HG03571 (cell line): Measurements from ENCODE around the gene GNAZ.
"Not testable (repeated sequence)": the region's sequence is repeated elsewhere in the genome, so short reads cannot be mapped to it uniquely, and the experiment has no call there.

Experiments
- ATAC-seq: cut with Tn5 transposase; IDR thresholded peaks from one replicate; pipeline ENCODE4 v1.9.1; 2021; ENCODE audit not compliant: unreplicated experiment

GNAZ gene

DNA sequence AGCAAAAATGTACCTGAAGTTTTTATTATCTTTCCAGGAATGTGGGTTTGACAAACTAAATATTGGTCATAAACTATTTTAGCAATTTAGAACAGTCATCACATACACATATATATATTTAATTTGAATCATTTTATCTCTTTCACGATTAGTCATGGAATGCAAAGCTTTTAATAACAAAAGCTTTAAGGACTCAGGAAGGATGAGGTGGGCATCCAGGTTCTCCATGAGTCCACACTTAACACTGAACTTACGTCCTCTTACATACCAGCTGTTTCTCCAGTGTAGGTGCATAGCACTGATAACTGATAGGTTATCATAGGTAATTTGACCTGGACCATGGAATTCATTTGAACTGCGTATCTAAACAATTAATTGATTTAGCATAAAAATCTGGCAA is 28.1 kb upstream of the GNAZ start:
- ATAC-seq, result no peak

DNA sequence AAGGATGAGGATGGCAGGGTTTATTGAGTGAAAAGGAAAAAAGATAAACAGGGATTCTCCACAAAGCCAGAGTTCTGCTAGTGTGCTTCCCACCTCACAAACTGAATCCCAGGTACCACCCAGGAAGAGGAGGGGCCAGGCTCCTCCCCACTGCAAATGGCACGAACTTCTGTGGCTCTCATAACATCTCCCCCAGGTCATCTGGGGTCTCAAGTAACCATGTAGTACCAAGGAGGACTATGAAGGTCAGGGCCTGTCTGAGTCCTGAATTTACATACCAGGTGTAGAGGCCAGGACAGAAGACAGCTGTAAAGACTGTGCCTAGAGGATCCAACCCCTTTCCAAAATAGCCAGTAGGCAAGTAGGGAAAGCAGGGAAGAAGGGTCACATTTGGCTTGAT is 25.7 kb upstream of the GNAZ start:
- ATAC-seq, result no peak

DNA sequence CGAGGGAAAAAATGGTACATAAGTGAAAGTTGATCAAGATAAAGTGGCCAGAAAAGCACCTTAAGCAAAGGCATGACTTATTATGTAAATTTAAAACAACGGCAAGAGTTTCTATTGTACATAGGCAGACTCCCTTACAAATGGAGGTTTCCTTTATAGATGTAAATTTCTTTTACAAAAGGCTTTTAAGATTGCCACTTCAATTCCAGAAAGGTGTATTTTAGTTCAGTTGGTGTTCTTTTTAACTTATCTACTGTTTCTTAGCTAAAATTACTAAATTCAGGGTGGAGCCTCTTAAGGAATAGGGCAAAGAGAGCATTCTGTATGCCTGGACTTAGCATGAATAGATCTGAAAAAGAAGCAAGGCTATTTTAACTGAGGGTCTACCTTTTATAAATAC is 24.9 kb upstream of the GNAZ start:
- no peak for ATAC-seq

DNA sequence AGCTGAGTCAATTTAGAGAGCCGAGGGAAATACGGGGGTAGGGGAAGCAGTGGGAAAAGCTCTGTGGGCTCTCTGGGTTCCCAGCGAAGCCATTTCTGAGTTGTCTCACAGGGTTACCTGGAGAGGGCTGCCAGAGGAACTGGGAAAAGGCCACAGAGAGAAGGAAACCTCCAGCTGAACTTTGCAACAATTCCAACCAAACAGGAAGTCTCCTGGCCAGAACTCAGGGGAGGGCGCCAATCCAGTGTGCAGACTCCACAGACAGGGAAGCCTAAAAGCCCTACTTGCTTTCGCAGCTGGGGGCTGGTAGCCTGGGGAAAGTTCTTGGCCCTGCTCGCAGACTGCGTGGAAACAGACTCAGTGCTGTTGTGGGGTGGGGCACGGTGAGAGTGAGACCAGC is 23.1 kb upstream of the GNAZ start:
- no peak for ATAC-seq

DNA sequence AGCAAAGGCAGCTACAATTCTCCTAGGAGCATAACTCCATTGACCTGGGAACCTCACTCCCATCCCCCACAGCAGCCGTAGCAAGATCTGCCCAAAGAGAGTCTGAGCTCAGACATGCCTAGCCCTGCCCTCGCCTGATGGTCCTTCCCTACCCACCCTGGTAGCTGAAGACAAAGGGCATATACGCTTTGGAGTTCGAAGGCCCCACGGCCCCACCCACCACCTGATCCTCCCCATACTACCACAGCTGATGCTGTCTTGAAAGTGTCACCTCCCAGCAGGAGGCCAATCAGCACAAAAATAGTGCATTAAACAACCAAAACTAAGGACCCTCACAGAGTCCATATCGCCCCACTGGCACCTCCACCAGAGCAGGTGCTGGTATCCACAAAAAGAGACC is 22.6 kb upstream of the GNAZ start:
- ATAC-seq, result no peak

DNA sequence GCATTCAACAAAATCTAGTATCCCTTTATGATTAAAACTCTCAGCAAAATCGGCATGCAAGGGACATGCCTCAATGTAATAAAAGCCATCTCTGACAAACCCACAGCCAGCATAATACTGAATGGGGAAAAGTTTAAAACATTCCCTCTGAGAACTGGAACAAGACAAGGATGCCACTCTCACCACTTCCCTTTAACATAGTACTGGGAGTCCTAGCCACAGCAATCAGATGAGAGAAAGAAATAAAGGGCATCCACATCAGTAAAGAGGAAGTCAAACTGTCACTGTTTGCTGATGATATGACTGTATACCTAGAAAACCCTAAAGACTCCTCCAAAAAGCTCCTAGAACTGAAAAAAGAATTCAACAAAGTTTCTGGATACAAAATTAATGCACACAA is 19.8 kb upstream of the GNAZ start:
- not testable (repeated sequence) for ATAC-seq

DNA sequence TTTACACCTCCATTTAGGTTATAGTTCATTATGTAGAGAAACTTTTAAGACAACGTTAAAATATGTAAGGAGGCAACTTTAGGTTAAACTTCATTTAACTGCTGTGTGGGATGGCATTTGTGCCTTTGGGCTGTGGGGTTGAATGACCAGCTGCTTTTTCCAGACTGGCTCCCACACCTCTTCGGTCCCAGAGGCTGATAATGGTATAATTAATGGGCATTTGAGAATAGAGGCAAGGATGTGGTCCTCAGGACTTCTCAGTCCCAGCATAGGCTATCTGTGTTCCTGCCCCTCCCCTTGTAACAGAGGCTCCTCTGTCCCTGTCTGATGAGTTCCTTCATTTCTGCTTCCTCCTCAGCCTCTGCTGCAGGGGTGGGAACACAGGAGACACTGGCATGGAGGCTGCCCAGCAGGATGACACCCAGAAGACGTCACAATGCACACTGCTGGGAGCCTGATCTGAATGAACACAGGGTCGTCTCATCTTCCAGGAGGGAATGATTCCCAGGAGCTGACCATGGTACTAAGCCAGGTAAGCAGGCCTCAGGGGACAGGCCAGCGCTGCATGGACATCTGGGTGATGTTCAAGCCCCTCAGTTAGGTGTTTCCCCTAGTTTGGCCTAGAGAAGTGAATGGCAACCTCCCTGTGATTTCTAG is 17.1 kb upstream of the GNAZ start:
- ATAC-seq, result no peak

DNA sequence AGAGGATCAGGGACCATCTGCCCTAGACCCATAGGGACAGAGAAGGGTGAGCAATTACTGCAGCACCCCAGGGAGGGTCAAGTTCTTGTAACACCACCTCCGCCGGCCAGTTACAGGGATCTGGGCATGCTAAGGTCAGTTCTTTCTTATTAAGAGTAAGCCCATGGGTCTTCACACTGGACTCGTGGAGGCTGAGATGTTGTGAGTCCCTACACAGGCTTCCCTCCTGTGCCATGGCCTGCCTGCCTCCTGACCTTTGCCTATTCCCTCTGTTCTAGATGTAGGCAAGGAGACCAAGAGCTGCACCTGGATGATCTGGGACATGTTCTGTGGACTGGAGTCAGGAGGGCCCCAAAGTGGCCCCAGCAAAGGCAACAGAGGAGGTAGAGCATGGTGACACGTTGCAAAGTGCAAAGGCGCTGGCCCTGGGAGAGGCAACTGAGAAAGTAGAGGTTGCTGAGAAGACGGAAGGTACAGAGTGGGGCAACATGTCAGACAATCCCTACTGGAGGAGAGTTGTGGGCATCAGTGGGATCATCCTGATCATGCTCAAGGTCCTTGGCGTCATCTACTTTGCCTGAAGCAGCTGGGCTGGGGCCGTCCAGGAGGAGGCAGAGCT is 16.3 kb upstream of the GNAZ start:
- no peak for ATAC-seq

DNA sequence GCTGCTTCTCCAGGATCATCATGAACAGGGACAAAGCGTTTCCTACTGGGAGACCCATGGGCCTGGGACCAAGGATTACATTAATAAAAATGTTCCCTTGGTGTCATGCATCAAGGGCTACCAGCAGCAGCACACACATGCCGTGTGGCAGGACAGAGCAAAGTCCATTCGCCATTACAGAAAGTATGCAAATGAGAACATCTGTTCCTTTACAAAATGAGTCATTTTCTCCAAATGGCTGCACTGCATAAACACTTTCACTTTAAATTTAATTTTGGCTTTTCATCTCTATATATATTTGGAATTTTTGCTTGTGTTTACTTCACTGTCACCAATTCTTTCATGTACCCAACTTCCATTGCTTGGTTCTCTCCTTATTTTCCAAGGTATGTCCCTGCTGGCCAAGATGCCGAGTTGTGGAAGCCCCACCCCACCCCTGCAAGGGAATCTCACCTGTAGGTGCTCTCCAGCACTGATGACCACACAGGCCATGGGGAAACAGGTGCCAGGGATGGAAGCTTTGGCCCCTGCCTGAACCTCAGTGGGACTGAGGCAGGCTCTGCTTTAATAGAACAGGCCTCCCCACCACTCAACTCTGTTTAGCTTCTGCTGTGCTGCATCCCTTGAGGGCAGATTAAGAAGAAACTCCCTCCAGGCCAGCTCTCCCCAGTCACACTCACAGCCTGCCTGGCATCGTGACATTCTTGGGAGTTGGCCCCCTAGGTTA is 15.6 kb upstream of the GNAZ start:
- no peak for ATAC-seq

DNA sequence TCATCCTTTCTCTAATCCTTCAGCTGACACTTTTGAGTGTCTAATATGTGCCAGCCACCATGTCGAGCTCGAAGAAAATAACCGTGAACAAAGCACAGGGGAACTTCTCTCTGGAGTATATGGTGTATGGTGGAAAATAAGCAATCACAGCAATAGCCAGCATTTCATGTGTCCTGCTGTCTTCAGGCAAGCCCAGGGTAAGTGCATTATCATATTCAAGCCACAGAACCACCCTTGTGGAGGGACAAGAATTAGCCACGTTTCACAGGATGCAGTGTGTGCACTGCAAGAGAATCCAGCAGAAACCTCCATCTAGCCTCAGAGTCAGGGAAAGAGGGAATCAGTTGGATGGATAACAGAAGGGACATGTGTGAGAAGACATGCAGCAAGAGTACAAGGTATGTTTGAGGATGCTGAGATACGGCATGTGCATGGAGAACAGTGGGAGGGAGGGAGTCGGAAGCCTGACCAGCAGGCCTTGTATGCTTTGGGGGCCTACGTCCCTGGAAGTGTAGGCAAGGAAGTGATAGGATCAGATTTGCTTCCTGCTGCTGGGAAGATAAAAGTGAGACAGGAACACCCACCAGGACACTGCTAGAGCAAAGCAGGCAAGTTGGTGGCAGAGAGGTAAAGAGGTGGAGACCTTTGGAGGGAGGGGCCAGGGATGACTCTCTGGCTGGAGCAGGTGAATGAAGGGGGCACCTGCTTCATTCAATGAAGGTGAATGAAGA is 14.7 kb upstream of the GNAZ start:
- ATAC-seq, result no peak

DNA sequence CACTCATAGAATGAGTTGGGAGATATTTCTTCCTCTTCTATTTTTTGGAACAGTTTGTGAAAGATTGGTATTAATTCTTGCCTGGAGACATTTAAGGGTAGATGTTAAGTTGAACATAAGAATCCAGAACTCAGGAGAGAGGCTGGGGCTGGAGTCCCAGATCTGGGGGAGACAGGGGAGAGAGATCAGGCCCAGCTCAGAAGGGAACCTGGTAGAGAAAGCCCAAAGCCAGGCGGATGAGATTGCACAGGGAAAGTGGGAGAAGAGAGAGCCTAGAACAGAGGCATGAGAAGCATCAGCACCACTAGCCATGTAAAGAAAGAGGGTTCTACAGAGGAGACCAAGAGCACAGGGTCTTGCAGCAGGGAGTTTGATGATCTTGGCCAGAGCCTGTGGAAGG is 13.0 kb upstream of the GNAZ start:
- ATAC-seq, result no peak

DNA sequence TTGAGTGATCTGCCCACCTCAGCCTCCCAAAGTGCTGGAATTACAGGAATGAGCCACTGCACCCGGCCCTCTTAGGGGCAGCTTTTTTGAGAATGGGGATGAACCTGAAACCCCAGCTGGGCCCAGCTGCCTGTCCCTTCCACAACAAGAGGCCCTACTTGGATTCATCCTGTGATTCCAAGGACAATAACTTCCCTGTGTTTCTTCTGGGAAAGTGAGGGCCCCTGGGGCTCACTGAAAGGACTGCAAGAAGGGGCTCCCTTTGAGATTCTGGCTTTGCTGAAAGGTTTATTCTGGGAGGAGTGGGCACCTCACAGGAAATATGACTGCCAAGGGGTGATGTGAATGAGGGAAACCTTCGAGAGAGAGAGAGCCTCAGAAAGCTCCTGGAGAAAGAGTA is 12.3 kb upstream of the GNAZ start:
- no peak for ATAC-seq

DNA sequence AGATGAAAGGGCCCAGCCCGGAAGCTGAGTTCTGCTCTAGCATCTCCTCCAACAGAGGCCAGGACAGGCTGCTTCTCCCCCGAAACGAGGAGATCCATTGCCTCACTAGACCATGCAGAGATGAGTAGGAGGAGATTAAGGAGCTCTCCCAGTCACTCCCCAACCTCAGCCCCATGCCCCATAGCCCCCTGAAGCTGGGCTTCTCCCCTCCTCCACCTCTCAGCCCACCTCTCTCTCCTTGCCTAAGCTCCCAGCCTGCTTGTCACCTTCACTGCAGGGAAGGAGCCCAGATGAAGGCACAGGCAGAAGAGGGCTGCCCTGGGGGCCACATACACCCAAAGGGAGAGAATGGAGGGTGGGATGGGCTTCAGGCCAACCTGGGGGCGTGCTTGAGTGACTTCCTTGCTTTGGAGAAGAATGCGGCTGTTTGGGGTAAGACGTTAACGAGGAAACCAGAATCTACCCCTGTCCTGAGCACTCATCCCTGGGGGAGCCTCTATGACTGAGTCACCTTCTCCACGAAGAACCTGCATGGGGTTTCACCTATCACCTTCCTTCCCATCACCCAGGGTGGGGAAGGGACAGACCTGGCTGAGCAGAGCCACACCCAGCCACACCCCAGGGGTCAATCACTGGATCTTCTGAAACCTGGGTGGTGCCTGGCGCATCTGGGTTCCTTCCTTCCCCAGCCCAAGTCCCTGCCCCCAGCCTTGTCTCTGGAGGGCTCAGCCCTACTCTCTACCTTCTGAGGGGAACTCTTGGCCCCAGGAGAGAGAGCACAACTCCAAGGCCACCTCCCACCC is 11.6 kb upstream of the GNAZ start:
- ATAC-seq, result no peak

DNA sequence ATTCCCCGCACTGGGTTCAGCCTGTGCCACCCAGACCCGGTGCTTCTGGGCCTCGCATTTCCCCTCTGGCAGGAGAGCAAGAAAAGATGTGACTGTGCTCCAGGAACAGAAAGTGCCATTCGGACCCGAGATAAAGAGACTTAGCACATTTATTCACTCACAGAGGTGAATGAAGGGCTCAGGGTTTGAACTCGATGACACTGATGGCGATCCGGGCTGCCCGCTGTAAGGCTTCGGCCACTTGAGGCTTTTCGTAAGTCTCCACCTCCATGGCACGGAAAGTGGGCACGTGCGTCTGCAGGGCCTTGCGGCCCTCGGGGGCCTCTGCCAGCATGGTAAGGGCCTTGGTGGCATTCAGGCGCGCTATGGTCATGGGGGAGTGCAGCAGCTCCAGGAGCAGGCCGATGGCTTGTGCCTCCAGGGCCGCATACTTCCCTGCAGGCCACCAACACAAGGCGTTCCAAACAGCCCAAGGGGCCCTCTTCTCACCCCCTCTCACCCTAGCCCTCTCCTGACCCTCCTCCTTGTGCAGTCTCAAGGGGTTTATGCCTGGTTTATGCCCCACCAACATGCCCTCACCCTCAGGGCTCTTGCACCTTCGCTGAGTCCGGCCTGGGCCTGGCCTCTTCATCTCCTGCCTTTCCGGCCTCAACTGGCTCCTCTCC is 10.9 kb upstream of the GNAZ start:
- ATAC-seq, result no peak

DNA sequence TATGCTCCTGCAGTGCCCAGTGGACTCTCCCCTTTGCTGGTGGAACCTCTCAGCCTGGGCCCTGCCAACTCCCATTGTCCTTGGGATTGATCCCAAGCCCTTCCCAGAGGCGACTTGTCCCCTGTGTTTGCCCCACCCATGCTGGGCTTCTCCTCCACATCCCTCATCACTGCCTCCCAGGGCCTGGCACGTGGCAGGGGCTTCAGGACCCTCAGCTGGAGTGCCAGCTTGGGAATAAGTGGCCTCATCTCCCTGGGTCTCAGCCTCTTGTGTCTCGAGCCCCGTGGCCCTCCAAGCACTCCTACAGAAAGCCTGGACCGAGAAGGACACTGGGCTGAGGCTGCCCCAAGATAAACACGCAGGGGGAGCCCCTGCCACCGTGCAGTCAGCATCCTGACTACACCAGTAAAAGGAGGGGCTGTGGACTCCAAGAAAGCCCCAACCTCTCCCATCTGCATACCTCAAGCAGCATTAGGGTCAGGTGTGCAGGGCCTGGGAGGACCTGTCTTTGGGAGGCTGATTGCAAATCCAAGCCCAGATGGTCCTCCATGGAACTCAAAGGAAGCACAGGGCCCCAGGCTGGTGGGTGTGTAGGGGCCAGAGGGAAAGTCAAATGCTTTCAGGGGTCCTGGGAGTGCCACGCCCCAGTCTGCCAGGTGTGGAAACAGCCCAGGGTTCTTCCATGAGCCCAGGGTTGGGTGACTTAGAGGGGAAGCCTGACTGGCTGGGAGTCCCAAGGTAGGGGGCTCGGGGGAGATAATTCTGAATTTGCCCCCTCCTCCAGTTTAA is 9.5 kb upstream of the GNAZ start:
- ATAC-seq, result no peak

DNA sequence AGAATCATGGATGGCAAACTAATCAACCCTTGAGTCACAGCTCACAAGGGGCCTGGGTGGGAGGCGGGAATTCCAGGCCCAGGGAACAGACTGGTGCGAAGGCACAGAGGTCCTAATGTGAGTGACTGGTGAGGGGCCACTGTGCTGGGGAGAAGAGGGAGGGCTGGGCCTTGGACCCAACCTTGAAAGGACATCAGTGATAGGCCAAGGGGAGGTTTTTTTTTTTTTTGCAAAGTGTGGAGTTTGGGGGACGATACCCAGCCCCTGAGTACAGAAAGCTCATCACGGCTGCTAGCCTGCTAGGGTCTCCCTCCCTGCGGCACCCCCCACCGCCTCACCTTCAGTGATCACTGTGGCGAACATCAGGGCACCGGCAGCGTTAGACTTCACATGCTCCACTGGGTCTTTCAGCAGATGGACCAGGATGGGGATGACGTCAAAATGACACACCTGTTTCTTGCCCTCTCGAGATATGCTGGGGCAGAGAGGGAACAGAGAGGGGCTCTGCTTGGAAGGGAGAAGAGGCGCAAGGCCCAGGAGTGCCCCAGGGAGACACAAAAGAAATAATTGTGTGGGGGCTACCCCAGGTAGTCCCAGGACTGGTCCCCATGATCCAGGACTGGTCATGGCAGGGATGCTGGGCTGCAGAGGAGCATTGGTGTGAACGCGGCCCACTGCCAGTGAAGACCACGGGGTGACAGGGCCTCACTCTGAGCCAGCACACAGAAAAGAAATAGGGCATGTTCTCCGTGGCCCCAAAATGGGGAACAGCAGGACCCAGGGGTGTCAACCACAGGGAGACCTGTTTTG is 8.6 kb upstream of the GNAZ start:
- ATAC-seq, result no peak

DNA sequence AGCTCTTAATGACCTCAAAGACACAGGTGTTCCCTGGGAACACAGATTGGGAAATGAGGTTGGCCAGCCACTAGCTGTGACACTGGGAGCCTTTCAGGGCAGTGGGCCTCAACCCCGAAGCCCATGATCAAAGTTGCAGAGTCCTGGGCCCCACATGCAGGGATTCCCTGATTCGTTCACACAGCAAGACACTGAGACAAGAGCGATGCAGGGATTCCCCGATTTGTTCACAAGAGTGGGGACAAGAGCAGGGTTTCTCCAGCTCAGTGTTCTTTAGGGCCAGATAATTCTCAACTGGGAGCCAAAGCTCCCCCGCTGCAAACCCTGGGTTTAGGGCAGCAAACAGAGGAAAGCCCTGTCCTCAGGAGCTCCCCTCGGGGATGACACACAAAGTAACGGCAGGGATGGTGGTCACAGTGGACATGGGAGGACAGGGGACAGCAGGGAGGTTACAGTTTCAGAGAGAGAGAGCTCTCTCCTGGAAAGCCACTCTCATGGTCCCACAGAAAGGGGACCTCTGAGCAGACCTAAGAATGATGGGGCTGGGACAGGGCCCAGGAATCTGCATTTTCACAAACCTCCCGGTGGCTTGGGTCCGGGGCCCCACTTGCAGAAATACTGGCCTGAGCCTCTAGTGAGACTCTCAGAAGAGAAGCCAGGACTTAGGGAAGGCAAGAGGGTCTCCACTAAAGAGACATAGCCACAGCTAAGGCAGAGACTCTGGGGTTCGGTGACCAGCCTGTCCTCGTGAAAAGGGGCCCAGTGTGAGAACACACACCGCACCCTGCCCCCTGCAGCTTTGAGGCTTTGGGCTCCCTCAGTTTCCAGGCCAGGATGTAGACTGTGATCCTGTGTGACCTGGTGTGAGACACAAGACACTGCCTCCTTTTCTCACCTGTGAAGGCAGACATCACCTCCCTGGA is 7.4 kb upstream of the GNAZ start:
- no peak for ATAC-seq
